Type B pancreatic cell (in vitro differentiated cells): ENCODE measurements around the gene TRAPPC6A. TPM values are rescaled to one million over a fixed set of nuclear protein-coding genes. Genes with fewer than 3 reads are reported as not detected.

Experiments used
- DNase-seq: peaks from one replicate; pipeline ENCODE4 v3.0.0; 2021; ENCODE audit warnings: mixed read lengths; ENCODE audit not compliant: unreplicated experiment; ENCODE audit errors: extremely low spot score
- H3K27ac Mint-ChIP-seq: 2 replicates; pipeline ENCODE4 v1.8.0; 2021; ENCODE audit warnings: mild to moderate bottlenecking, mixed read lengths
- H3K27me3 Mint-ChIP-seq: 2 replicates; pipeline ENCODE4 v1.8.0; 2021; ENCODE audit warnings: mixed read lengths
- H3K36me3 Mint-ChIP-seq: 2 replicates; pipeline ENCODE4 v1.8.0; 2021; ENCODE audit warnings: mixed read lengths
- H3K4me1 Mint-ChIP-seq: one replicate; pipeline ENCODE4 v1.8.0; 2021; ENCODE audit warnings: mixed read lengths; ENCODE audit not compliant: unreplicated experiment
- H3K4me3 Mint-ChIP-seq: 2 replicates; pipeline ENCODE4 v1.8.0; 2021; ENCODE audit warnings: mild to moderate bottlenecking, mixed read lengths
- H3K9me3 Mint-ChIP-seq: 2 replicates; pipeline ENCODE4 v1.8.0; 2021; ENCODE audit warnings: mixed read lengths
- total RNA-seq: library from RNA; stranded (reverse); gene quantifications from 2 replicates; pipeline ENCODE4 v1.2.1, GENCODE V29; 2021; ENCODE audit warnings: low replicate concordance
- TF ChIP-seq, protein P1 (sequence below): fragments of 200-600 bp; sonication (generic); conservative IDR thresholded peaks from 2 replicates; pipeline ENCODE4 v1.5.0; 2021; ENCODE audit warnings: antibody characterized with exemption, mild to moderate bottlenecking

TRAPPC6A gene
- total RNA-seq, 1 donor from 2014 or later: 36.7 TPM

DNA sequence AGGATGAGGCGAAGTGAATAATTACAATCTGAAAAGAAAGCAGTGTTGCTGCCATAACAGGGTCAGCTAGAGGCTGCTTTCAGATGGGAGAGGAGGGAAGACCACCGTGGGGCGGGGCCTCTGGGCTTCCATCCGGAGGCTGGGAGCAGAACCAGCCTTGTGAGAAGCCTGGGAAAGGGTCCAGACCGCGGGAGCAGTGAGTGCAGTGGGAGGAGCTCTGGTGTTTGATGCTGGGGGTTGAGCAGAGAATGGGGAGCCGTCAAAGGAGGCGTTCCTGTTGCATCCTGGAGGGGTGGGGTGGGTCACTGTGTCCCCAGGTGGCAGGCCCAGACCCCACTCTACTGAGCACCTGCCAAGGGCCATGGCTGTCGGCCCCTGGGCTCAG lies 35.3 kb downstream of the TRAPPC6A start:
- Mint-ChIP-seq H3K27me3 (no peaks in the 10 kb centered on the region), H3K4me1 (peaks cover 6% of the 10 kb centered on the region), H3K4me3 (no peak overlapping the region), H3K27ac (no peak overlapping the region), H3K9me3 (no peaks in the 10 kb centered on the region), H3K36me3 (peaks cover 4% of the 10 kb centered on the region)
- no peak for DNase-seq
- TF ChIP-seq, protein P1, sequence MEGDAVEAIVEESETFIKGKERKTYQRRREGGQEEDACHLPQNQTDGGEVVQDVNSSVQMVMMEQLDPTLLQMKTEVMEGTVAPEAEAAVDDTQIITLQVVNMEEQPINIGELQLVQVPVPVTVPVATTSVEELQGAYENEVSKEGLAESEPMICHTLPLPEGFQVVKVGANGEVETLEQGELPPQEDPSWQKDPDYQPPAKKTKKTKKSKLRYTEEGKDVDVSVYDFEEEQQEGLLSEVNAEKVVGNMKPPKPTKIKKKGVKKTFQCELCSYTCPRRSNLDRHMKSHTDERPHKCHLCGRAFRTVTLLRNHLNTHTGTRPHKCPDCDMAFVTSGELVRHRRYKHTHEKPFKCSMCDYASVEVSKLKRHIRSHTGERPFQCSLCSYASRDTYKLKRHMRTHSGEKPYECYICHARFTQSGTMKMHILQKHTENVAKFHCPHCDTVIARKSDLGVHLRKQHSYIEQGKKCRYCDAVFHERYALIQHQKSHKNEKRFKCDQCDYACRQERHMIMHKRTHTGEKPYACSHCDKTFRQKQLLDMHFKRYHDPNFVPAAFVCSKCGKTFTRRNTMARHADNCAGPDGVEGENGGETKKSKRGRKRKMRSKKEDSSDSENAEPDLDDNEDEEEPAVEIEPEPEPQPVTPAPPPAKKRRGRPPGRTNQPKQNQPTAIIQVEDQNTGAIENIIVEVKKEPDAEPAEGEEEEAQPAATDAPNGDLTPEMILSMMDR: no peak

- H3K4me3 Mint-ChIP-seq: no peak overlapping the region
- peaks cover 11% of the 10 kb centered on the region for H3K4me1 Mint-ChIP-seq
- no peak overlapping the region for H3K27ac Mint-ChIP-seq
- DNase-seq: no peak
- no peaks in the 10 kb centered on the region for H3K9me3 Mint-ChIP-seq
- TF ChIP-seq, protein P1: no peak
- no peaks in the 10 kb centered on the region for H3K27me3 Mint-ChIP-seq
- H3K36me3 Mint-ChIP-seq: peaks cover 4% of the 10 kb centered on the region
These were observed 35.9 kb downstream of the TRAPPC6A start for GRCh38 chr19:45142016-45142725.

DNA sequence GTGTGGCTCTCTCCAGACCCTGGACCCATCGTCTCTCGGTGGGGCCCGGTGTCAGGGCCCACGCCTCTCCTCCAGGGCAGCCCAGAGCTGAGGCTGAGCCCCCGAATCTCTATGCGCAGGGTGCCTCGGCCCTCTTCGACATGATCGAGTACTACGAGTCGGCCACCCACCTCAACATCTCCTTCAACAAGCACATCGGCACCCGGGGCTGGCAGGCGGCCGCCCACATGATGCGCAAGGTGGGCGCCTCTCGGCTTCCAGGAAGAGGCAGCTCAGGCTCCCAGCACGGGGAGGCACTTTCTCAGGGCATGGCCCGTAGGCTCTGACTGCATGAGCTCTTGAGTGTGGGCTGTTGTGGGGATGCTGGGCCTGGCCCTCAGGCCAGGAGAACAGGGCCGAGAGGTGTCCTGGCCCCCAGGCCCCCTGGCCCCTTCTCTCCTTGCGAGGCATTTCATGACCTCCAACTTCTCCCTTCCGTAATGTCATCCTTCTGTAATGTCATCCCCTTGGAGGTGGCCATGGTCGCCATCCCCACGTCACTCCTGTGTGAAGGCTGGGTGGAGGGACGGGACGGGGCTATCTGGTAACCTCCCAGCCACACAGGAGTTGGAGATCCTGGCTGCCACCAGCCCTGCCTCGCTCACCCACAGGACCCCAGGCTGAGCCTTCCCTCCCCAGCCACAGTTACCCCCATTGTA lies 36.7 kb downstream of the TRAPPC6A start:
- peaks cover 4% of the 10 kb centered on the region for H3K36me3 Mint-ChIP-seq
- TF ChIP-seq, protein P1: no peak
- H3K27ac Mint-ChIP-seq: no peak overlapping the region
- H3K4me3 Mint-ChIP-seq: no peak overlapping the region
- H3K27me3 Mint-ChIP-seq: no peaks in the 10 kb centered on the region
- no peak for DNase-seq
- peaks cover 19% of the 10 kb centered on the region for H3K4me1 Mint-ChIP-seq
- no peaks in the 10 kb centered on the region for H3K9me3 Mint-ChIP-seq

- Mint-ChIP-seq H3K27ac (no peak overlapping the region), H3K4me1 (peaks cover 23% of the 10 kb centered on the region), H3K4me3 (no peak overlapping the region), H3K27me3 (no peaks in the 10 kb centered on the region), H3K9me3 (no peaks in the 10 kb centered on the region), H3K36me3 (peaks cover 4% of the 10 kb centered on the region)
- DNase-seq: no peak
- TF ChIP-seq, protein P1: no peak
These were observed 37.5 kb downstream of the TRAPPC6A start for GRCh38 chr19:45140533-45140932.

DNA sequence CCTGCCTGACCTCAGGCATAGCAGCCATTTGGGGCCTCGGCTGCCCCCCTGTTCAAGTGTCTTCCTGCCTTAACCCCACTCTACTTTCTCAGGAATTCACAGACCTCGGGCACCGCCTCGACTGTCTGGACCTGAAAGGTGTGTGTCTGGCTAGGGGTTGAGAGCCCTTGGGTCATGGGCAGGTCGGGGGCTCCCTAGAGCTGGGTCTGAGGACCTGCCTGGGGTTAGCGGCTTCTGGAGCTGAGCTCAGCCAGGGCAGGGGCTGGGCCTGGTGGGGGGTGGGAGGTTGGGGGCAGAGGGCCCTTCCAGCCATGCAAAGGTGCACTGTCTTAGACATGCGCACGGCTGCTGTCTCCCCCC lies 37.9 kb downstream of the TRAPPC6A start:
- H3K4me1 Mint-ChIP-seq: peaks cover 23% of the 10 kb centered on the region
- no peaks in the 10 kb centered on the region for H3K9me3 Mint-ChIP-seq
- no peak overlapping the region for H3K27ac Mint-ChIP-seq

More for the DNA sequence above, 37.9 kb downstream of the TRAPPC6A start:
- no peaks in the 10 kb centered on the region for H3K27me3 Mint-ChIP-seq
- TF ChIP-seq, protein P1: no peak
- H3K4me3 Mint-ChIP-seq: no peak overlapping the region
- H3K36me3 Mint-ChIP-seq: peaks cover 4% of the 10 kb centered on the region
- DNase-seq: no peak
